ENCODE data around the gene PRKCB. TPM values are rescaled to one million over a fixed set of nuclear protein-coding genes. Genes with fewer than 3 reads are reported as not detected.

PRKCB gene
- total and polyA plus RNA-seq, 4 donors: 1.6 to 9.4 (median 4.0) TPM

- no peaks in the 10 kb centered on the region for H3K36me3 ChIP-seq (ENCODE audit: control insufficient read depth in 4 of 4, insufficient read depth in 3 of 4, low read depth in 1 of 4, low read length in 3 of 4)
- TF ChIP-seq GABPA (IDR thresholded peaks at IDR 0.05 in 1 of 2, conservative IDR thresholded peaks at IDR 0.05 in 1 of 2) (no peak), YY1 (IDR thresholded peaks at IDR 0.05) (no peak), SP1 (IDR thresholded peaks at IDR 0.05) (no peak), REST (IDR thresholded peaks at IDR 0.05) (no peak), RXRA (IDR thresholded peaks at IDR 0.05) (no peak), FOXA2 (IDR thresholded peaks at IDR 0.05) (no peak), JUND (IDR thresholded peaks at IDR 0.05) (no peak), HNF4A (conservative IDR thresholded peaks at IDR 0.05) (no peak), ZBTB33 (IDR thresholded peaks at IDR 0.05) (no peak), RAD21 (IDR thresholded peaks at IDR 0.05) (no peak), EGR1 (IDR thresholded peaks at IDR 0.05; ENCODE audit: low read depth in 2 of 2) (no peak), FOXA1 (IDR thresholded peaks at IDR 0.05) (no peak), HNF4G (IDR thresholded peaks at IDR 0.05) (no peak), TAF1 (conservative IDR thresholded peaks at IDR 0.05) (no peak), NR2F2 (IDR thresholded peaks at IDR 0.05) (no peak)
- TF ChIP-seq, protein P1, sequence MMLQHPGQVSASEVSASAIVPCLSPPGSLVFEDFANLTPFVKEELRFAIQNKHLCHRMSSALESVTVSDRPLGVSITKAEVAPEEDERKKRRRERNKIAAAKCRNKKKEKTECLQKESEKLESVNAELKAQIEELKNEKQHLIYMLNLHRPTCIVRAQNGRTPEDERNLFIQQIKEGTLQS (IDR thresholded peaks at IDR 0.05): no peak
- TF ChIP-seq, protein P2, sequence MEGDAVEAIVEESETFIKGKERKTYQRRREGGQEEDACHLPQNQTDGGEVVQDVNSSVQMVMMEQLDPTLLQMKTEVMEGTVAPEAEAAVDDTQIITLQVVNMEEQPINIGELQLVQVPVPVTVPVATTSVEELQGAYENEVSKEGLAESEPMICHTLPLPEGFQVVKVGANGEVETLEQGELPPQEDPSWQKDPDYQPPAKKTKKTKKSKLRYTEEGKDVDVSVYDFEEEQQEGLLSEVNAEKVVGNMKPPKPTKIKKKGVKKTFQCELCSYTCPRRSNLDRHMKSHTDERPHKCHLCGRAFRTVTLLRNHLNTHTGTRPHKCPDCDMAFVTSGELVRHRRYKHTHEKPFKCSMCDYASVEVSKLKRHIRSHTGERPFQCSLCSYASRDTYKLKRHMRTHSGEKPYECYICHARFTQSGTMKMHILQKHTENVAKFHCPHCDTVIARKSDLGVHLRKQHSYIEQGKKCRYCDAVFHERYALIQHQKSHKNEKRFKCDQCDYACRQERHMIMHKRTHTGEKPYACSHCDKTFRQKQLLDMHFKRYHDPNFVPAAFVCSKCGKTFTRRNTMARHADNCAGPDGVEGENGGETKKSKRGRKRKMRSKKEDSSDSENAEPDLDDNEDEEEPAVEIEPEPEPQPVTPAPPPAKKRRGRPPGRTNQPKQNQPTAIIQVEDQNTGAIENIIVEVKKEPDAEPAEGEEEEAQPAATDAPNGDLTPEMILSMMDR (IDR thresholded peaks at IDR 0.05; ENCODE audit: low read depth, low read length, missing input control): no peak
- TF ChIP-seq, protein P3, sequence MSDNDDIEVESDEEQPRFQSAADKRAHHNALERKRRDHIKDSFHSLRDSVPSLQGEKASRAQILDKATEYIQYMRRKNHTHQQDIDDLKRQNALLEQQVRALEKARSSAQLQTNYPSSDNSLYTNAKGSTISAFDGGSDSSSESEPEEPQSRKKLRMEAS (IDR thresholded peaks at IDR 0.05): no peak
- DNase-seq (ENCODE audit: low spot score): no peak
- H3K4me3 ChIP-seq (ENCODE audit: low read depth in 1 of 3, low read length in 3 of 3): no peak overlapping the region
- 86% methylated on average over 7 of the region's 7 CpGs for WGBS
- no peaks in the 10 kb centered on the region for H3K4me1 ChIP-seq (ENCODE audit: control insufficient read depth in 4 of 4, insufficient read depth in 4 of 4, low read length in 3 of 4)
- H3K9ac ChIP-seq (ENCODE audit: low read depth in 1 of 2, low read length in 2 of 2): no peak overlapping the region
- H3K9me3 ChIP-seq (ENCODE audit: control insufficient read depth in 4 of 4, low read length in 3 of 4): peaks cover 0 to 6% (median 0%) of the 10 kb centered on the region in 4 donors
- peaks cover 0 to 3% (median 1%) of the 10 kb centered on the region in 4 donors for H3K27me3 ChIP-seq (ENCODE audit: control insufficient read depth in 4 of 4, insufficient read depth in 4 of 4, low read length in 3 of 4)
- H3K27ac ChIP-seq (ENCODE audit: low read depth in 1 of 2, low read length in 2 of 2): no peak overlapping the region
Measured at GRCh38 chr16:24174504-24174903, 338.7 kb downstream of the PRKCB start.
